Pancreas (tissue), 10 donors: Measurements from ENCODE around the gene KCNIP2. TPM values are rescaled to one million over a fixed set of nuclear protein-coding genes. Genes with fewer than 3 reads are reported as not detected.
A peak's percentile ranks its signal among the peaks of the same experiment; 100 is the strongest.

Experiments
- ATAC-seq, 4 donors: fragments of 200-7000 bp; cut with Tn5 transposase; one replicate each; pipeline versions ENCODE4 v1.8.0 to v1.9.1; 2020; ENCODE audit warnings: mild to moderate bottlenecking in 4 of 4, moderate library complexity in 4 of 4
- DNase-seq, 6 donors: peaks; one replicate each; pipeline ENCODE4 v3.0.0-alpha.2; 2020
- FAIRE-seq: peaks from 2 replicates; lab custom pipeline; 2012; peaks lifted over from hg19 to GRCh38; lab: Jason Lieb, UNC
- H3K27ac ChIP-seq, 4 donors: fragments of 200-600 bp; sonication (generic); 1 replicate in 3 of 4; 2 replicates in 1 of 4; pipeline versions ENCODE4 v1.5.0 to v1.8.0; 2020
- H3K27me3 ChIP-seq, 4 donors: fragments of 200-600 bp; one replicate each; pipeline ENCODE4 v1.8.0; 2021
- H3K36me3 ChIP-seq, 3 donors: fragments of 200-600 bp; sonication (generic) in 1 of 3; one replicate each; pipeline versions ENCODE4 v1.5.0 to v1.8.0; 2020 to 2021
- H3K4me1 ChIP-seq, 3 donors: fragments of 200-600 bp; one replicate each; pipeline ENCODE4 v1.8.0; 2021
- H3K4me3 ChIP-seq, 4 donors: fragments of 200-600 bp; sonication (generic) in 2 of 4; one replicate each; pipeline versions ENCODE4 v1.5.0 to v1.8.0; 2020 to 2021
- H3K9me3 ChIP-seq, 4 donors: fragments of 200-600 bp; one replicate each; pipeline ENCODE4 v1.8.0; 2021
- WGBS, 2 donors: extraction: QIAGEN DNeasy Blood & Tissue Kit; methylation state at CpG; one replicate each; pipeline ENCODE4 v1.1.7; 2013; 5-methylcytosine and 5-hydroxymethylcytosine counted together
- intact Hi-C, 3 donors: fragments of 100-400 bp; cut with DNase I; formaldehyde crosslinking; loops; one replicate each; pipeline versions ENCODE4 v1.11.1 to v1.14.2; 2022
- polyA plus RNA-seq, 2 donors: library from polyadenylated mRNA; stranded (reverse); fragments of 200-250 nt; gene quantifications; one replicate each; pipeline ENCODE4 v1.2.3, GENCODE V29; 2013
- total RNA-seq, 6 donors: library from RNA; stranded (reverse); fragmentation: NEBNext Ultra II Directional in 4 of 6; extraction: Animal tissue kit (Norgen Biotek cat#: 25700) in 4 of 6; gene quantifications; one replicate each; pipeline versions ENCODE4 v1.2.1 to v1.2.4, GENCODE V29; 2021 to 2023
- TF ChIP-seq, protein P1 (sequence below), 4 donors: fragments of 200-600 bp; sonication (generic) in 3 of 4; IDR thresholded peaks; one replicate each; pipeline versions ENCODE4 v1.5.0 to v1.8.0; 2021; ENCODE audit warnings: antibody characterized with exemption in 4 of 4
- donor health status: healthy with polysubstance abuse.
- donor health status: DM: no; HTN: no; CAD: no; lungs with moderate emphysema.
- donor health status: DM: no; HTN: no; CAD: no.
- donor health status: control.
- donor health status: control.
- donor health status: Bipolar disorder and iron deficiency.
- donor health status: DM: yes; HTN: yes; CAD: no.
- donor health status: DM: no; HTN: no; CAD: no.
- donor health status: DM: no; HTN: no; CAD: no.
- donor health status: DM: yes; HTN: yes; CAD: no.

KCNIP2 gene
- total and polyA plus RNA-seq, 8 donors: 0.67 to 3.0 (median 1.5) TPM

GRCh38 chr10:101859530-101859929, 15.9 kb upstream of the KCNIP2 start:
- Histone ChIP-seq H3K4me3 (no peak overlapping the region), H3K4me1 (peaks cover 0 to 5% (median 0%) of the 10 kb centered on the region in 3 donors), H3K9me3 (no peaks in the 10 kb centered on the region), H3K27me3 (no peaks in the 10 kb centered on the region), H3K36me3 (no peaks in the 10 kb centered on the region), H3K27ac (no peak overlapping the region)
- ATAC-seq (no peak), FAIRE-seq (no peak), DNase-seq (no peak)
- intact Hi-C loops: no loop called here
- TF ChIP-seq, protein P1, sequence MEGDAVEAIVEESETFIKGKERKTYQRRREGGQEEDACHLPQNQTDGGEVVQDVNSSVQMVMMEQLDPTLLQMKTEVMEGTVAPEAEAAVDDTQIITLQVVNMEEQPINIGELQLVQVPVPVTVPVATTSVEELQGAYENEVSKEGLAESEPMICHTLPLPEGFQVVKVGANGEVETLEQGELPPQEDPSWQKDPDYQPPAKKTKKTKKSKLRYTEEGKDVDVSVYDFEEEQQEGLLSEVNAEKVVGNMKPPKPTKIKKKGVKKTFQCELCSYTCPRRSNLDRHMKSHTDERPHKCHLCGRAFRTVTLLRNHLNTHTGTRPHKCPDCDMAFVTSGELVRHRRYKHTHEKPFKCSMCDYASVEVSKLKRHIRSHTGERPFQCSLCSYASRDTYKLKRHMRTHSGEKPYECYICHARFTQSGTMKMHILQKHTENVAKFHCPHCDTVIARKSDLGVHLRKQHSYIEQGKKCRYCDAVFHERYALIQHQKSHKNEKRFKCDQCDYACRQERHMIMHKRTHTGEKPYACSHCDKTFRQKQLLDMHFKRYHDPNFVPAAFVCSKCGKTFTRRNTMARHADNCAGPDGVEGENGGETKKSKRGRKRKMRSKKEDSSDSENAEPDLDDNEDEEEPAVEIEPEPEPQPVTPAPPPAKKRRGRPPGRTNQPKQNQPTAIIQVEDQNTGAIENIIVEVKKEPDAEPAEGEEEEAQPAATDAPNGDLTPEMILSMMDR (IDR thresholded peaks at IDR 0.05): no peak
- WGBS, 2 donors: 94 to 98% methylated on average over 2 of the region's 2 CpGs

DNA sequence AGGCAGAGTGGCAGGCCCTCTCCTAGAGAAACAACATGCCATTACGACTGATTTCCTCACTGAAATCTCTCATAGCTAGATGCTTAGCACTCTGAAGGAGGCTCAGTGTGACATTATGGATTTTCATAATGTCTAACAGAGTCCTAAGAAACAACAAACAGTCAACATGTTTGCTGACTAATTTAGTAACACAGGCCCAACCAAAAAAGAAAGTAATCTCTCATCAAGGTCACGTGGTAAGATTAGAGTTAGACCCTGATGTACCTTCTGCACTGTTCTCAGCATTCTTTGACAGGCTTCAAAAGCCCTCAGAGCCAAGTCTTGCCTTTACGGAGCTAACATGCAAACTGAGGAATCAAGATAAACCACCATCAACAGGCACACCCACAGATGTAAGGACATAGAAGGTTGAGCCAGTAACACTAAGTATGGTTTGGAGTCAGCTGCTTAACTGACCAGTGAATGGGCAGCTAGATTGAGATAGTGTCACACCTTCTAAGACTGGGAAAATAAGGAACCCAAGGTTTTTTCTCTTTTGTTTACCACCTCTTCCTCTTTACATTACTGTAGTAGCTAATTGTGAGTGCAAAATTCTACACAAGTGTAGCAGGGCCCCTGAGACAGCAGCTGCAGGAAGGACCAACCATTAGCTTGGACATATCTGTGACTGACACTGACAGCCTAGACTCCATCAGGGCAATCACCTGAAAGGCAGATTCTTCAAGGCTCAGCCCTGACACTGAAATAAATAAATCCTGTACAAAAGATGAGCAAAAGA, 15.3 kb upstream of the KCNIP2 start:
- no peak for DNase-seq
- peak in 1 of 4 donors; percentile 17 for ATAC-seq
- intact Hi-C loops: no loop called here
- Histone ChIP-seq H3K27ac (no peak overlapping the region), H3K9me3 (no peaks in the 10 kb centered on the region), H3K27me3 (no peaks in the 10 kb centered on the region), H3K36me3 (no peaks in the 10 kb centered on the region), H3K4me1 (peaks cover 0 to 5% (median 0%) of the 10 kb centered on the region in 3 donors), H3K4me3 (no peak overlapping the region)
- TF ChIP-seq, protein P1 (IDR thresholded peaks at IDR 0.05): no peak
- no peak for FAIRE-seq
- WGBS, 2 donors: 47 to 49% methylated on average over 3 of the region's 3 CpGs

- no peak for DNase-seq
- WGBS, 2 donors: 55 to 100% methylated on average over 1 of the region's 1 CpG
- intact Hi-C loops: no loop called here
Measured at GRCh38 chr10:101857802-101858476, 14.3 kb upstream of the KCNIP2 start.

DNA sequence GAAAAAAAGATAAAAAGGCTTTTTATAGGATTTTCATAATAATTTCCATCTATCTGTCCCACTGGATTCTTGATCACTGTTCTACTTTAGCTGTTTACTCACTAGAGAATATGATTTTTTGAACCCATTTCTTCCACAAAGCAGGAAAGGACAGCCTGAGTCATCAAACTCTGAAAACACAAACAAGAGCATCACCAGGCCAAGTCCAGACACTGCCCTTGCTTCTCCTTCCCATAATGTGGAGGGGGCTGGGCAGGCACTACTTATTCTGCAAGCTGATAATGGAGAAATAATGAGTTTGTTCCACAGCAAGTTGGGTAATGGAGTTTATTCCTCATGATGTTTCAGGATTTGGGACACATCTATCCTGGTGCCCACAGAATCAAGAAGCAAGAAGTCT, 13.0 kb upstream of the KCNIP2 start:
- peak in 2 of 4 donors; percentile 29 to 40 for ATAC-seq
- no peaks in the 10 kb centered on the region for H3K36me3 ChIP-seq
- no peak overlapping the region for H3K27ac ChIP-seq
- H3K4me3 ChIP-seq: no peak overlapping the region
- no peak for DNase-seq
- H3K4me1 ChIP-seq: peaks cover 0 to 5% (median 0%) of the 10 kb centered on the region in 3 donors
- FAIRE-seq: no peak
- H3K9me3 ChIP-seq: no peaks in the 10 kb centered on the region
- TF ChIP-seq, protein P1 (IDR thresholded peaks at IDR 0.05): no peak
- no peaks in the 10 kb centered on the region for H3K27me3 ChIP-seq
- intact Hi-C loops: no loop called here

More at GRCh38 chr10:101857802-101858476, 14.3 kb upstream of the KCNIP2 start:
- FAIRE-seq (no peak), ATAC-seq (no peak)
- no peak overlapping the region for H3K27ac ChIP-seq
- no peaks in the 10 kb centered on the region for H3K36me3 ChIP-seq
- H3K27me3 ChIP-seq: no peaks in the 10 kb centered on the region
- H3K4me3 ChIP-seq: no peak overlapping the region
- H3K9me3 ChIP-seq: no peaks in the 10 kb centered on the region
- H3K4me1 ChIP-seq: peaks cover 0 to 5% (median 0%) of the 10 kb centered on the region in 3 donors
- TF ChIP-seq, protein P1 (IDR thresholded peaks at IDR 0.05): no peak
